ENCODE measurements around the gene CAPN2. TPM values are rescaled to one million over a fixed set of nuclear protein-coding genes. Genes with fewer than 3 reads are reported as not detected.

CAPN2 gene
- total and polyA plus RNA-seq, 10 donors: 20.5 to 106 (median 82.0) TPM

GRCh38 chr1:223747838-223748335 is 35.5 kb downstream of the CAPN2 start:
- H3K4me1 ChIP-seq: peaks cover 7 to 29% (median 21%) of the 10 kb centered on the region in 6 donors
- no peaks in the 10 kb centered on the region for H3K9me3 ChIP-seq
- 36 to 60% (median 46%) methylated on average over 4 of the region's 4 CpGs for WGBS, 5 donors
- no peaks in the 10 kb centered on the region for H3K27me3 ChIP-seq (replicated peaks in 1 of 7)
- DNase-seq: no peak
- H3K27ac ChIP-seq: peak overlapping the region in 5 of 8 donors; percentile 28 to 73 (median 59)
- peaks cover 0 to 87% (median 41%) of the 10 kb centered on the region in 6 donors for H3K36me3 ChIP-seq
- TF ChIP-seq POLR2AphosphoS5 (IDR thresholded peaks at IDR 0.05) (peak in 1 of 3 donors; percentile 46), POLR2A (IDR thresholded peaks at IDR 0.05) (no peak), CTCF (IDR thresholded peaks at IDR 0.05 in 8 of 11, conservative IDR thresholded peaks at IDR 0.05 in 3 of 11) (no peak)
- H3K4me3 ChIP-seq: peak overlapping the region in 1 of 8 donors; percentile 67
- intact Hi-C loops (cut with DNase I; ENCODE audit: low total_unique reads): loop anchor here (5.0 kb wide), 1 partner anchor 36 kb away; the partner anchor contains the start of gene CAPN2

- H3K36me3 ChIP-seq: peaks cover 0 to 87% (median 46%) of the 10 kb centered on the region in 6 donors
- no peaks in the 10 kb centered on the region for H3K9me3 ChIP-seq
- H3K27ac ChIP-seq: peak overlapping the region in 6 of 8 donors; percentile 28 to 73 (median 54)
- 43 to 62% (median 52%) methylated on average over 17 to 18 of the region's 18 CpGs for whole genome bisulfite sequencing, 5 donors
- no peak for TF ChIP-seq POLR2AphosphoS5 (IDR thresholded peaks at IDR 0.05)
- intact Hi-C loops (cut with DNase I; ENCODE audit: low total_unique reads): loop anchor here (5.0 kb wide), 1 partner anchor 36 kb away; the partner anchor contains the start of gene CAPN2
- DNase-seq: no peak
- peak overlapping the region in 6 of 8 donors; percentile 40 to 67 (median 46) for H3K4me3 ChIP-seq
- H3K27me3 ChIP-seq (replicated peaks in 1 of 7): no peaks in the 10 kb centered on the region
- H3K4me1 ChIP-seq: peaks cover 7 to 29% (median 21%) of the 10 kb centered on the region in 6 donors
These were observed 36.0 kb downstream of the CAPN2 start for GRCh38 chr1:223748405-223748772.

GRCh38 chr1:223748773-223749733 is 36.7 kb downstream of the CAPN2 start:
- intact Hi-C loops (cut with DNase I; ENCODE audit: low total_unique reads): loop anchor here (5.0 kb wide), 1 partner anchor 37 kb away; the partner anchor contains the start of gene CAPN2
- Histone ChIP-seq H3K4me3 (peak overlapping the region; percentile 29 to 67 (median 43)), H3K36me3 (peaks cover 0 to 87% (median 52%) of the 10 kb centered on the region in 6 donors), H3K4me1 (peaks cover 7 to 29% (median 21%) of the 10 kb centered on the region in 6 donors), H3K27me3 (replicated peaks in 1 of 7) (no peaks in the 10 kb centered on the region), H3K27ac (peak overlapping the region in 6 of 8 donors; percentile 28 to 73 (median 54)), H3K9me3 (no peaks in the 10 kb centered on the region)
- no peak for TF ChIP-seq POLR2A (IDR thresholded peaks at IDR 0.05)
- peak in 2 of 3 donors; percentile 40 to 75 for TF ChIP-seq POLR2AphosphoS5 (IDR thresholded peaks at IDR 0.05)
- peak; percentile 61 to 97 (median 90) for TF ChIP-seq CTCF (IDR thresholded peaks at IDR 0.05 in 8 of 11, conservative IDR thresholded peaks at IDR 0.05 in 3 of 11)
- 6 to 13% (median 8%) methylated on average over 52 to 61 of the region's 61 CpGs for WGBS, 5 donors
- DNase-seq: peak; percentile 94

- H3K4me1 ChIP-seq: peaks cover 7 to 29% (median 21%) of the 10 kb centered on the region in 6 donors
- H3K27ac ChIP-seq: no peak overlapping the region
- intact Hi-C loops (cut with DNase I; ENCODE audit: low total_unique reads): no loop called here
- WGBS, 5 donors: 85 to 97% (median 95%) methylated on average over 13 of the region's 13 CpGs
- TF ChIP-seq POLR2A (IDR thresholded peaks at IDR 0.05) (no peak), POLR2AphosphoS5 (IDR thresholded peaks at IDR 0.05) (no peak), CTCF (IDR thresholded peaks at IDR 0.05 in 8 of 11, conservative IDR thresholded peaks at IDR 0.05 in 3 of 11) (no peak)
- H3K36me3 ChIP-seq: peaks cover 0 to 87% (median 63%) of the 10 kb centered on the region in 6 donors
- H3K4me3 ChIP-seq: no peak overlapping the region
- H3K27me3 ChIP-seq (replicated peaks in 1 of 7): no peaks in the 10 kb centered on the region
- peak; percentile 51 for DNase-seq
- H3K9me3 ChIP-seq: no peaks in the 10 kb centered on the region
These were observed 38.6 kb downstream of the CAPN2 start for GRCh38 chr1:223750730-223751570.

Data from spleen (tissue), 11 donors.